Esophagus (tissue), 2 donors: ENCODE data around the gene FHIT. TPM values are rescaled to one million over a fixed set of nuclear protein-coding genes. Genes with fewer than 3 reads are reported as not detected.

Experiments
- H3K27ac ChIP-seq, 2 donors: one replicate each; pipeline ENCODE4 v1.5.1; 2013; ENCODE audit warnings: low read depth in 2 of 2, mild to moderate bottlenecking in 2 of 2, inconsistent platforms in 1 of 2, low read length in 1 of 2, moderate library complexity in 1 of 2
- H3K27me3 ChIP-seq, 2 donors: one replicate each; pipeline ENCODE4 v1.6.1; 2013; ENCODE audit warnings: low read length in 2 of 2, control low read depth in 1 of 2, mild to moderate bottlenecking in 1 of 2; ENCODE audit not compliant: insufficient read depth in 2 of 2, control insufficient read depth in 1 of 2
- H3K36me3 ChIP-seq, 2 donors: one replicate each; pipeline ENCODE4 v1.6.1; 2013; ENCODE audit warnings: low read length in 1 of 2; ENCODE audit not compliant: control insufficient read depth in 2 of 2, insufficient read depth in 2 of 2
- H3K4me1 ChIP-seq, 2 donors: one replicate each; pipeline ENCODE4 v1.6.1; 2013; ENCODE audit warnings: low read length in 1 of 2; ENCODE audit not compliant: control insufficient read depth in 2 of 2, insufficient read depth in 2 of 2
- H3K4me3 ChIP-seq, 2 donors: one replicate each; pipeline ENCODE4 v1.5.1; 2013; ENCODE audit warnings: low read length in 2 of 2, mild to moderate bottlenecking in 2 of 2, low read depth in 1 of 2, moderate library complexity in 1 of 2
- H3K9me3 ChIP-seq, 2 donors: one replicate each; pipeline ENCODE4 v1.6.1; 2013; ENCODE audit warnings: mild to moderate bottlenecking in 2 of 2, low read depth in 1 of 2, low read length in 1 of 2, moderate library complexity in 1 of 2; ENCODE audit not compliant: control insufficient read depth in 2 of 2, insufficient read depth in 1 of 2
- WGBS, 2 donors: extraction: QIAGEN DNeasy Blood & Tissue Kit; methylation state at CpG; one replicate each; pipeline ENCODE4 v1.1.7; 2013; 5-methylcytosine and 5-hydroxymethylcytosine counted together
- polyA plus RNA-seq, 2 donors: library from polyadenylated mRNA; stranded (reverse); fragments of 200-250 nt; gene quantifications; one replicate each; pipeline ENCODE4 v1.2.3, GENCODE V29; 2013
- donor health status: healthy with polysubstance abuse.
- donor health status: Bipolar disorder and iron deficiency.

The FHIT gene
- polyA plus RNA-seq, 2 donors = 3.4 to 5.0 TPM

DNA sequence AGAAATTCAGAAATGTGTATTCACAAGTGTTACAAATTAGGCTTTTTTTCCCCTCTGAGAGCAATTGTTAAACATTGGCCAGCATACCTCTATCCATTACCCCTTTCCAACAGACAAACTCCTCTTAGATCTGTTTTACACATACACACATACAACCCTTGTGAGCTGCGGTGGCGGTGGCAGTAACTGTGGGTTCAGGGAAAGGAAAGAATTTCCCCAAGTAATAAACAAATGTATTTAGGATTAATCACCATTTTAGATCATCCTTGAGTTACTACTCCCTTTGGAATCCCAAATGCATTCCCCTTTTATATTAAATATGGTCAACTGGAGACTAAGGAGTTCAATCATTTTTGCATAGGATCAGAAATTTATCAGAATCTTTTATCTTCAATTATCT, 667.0 kb downstream of the FHIT start:
- Histone ChIP-seq H3K27me3 (no peaks in the 10 kb centered on the region), H3K4me3 (no peak overlapping the region), H3K27ac (no peak overlapping the region), H3K36me3 (no peaks in the 10 kb centered on the region), H3K9me3 (no peaks in the 10 kb centered on the region), H3K4me1 (no peaks in the 10 kb centered on the region)
- 91 to 95% methylated on average over 2 of the region's 2 CpGs for WGBS, 2 donors

DNA sequence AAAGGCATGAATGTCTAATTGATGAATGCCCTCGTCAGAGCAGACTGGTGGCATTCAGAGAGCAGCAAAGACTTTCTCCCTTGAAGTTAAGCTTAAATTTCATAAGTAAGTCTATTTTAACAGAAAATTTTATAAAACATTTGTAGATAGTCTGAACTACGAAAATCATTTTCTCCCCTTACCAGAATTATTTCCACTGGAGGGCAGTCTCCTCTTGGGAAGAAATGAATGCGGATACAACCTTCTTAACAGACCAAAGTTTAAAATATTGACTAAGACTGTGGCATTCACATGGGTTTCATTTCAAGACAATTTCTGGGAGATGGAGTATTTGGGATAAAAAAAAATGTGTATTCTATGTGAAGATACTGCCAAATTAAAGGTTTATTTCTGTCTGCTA, 669.0 kb downstream of the FHIT start:
- Histone ChIP-seq H3K36me3 (no peaks in the 10 kb centered on the region), H3K27me3 (no peaks in the 10 kb centered on the region), H3K9me3 (no peaks in the 10 kb centered on the region), H3K27ac (no peak overlapping the region), H3K4me1 (no peaks in the 10 kb centered on the region), H3K4me3 (no peak overlapping the region)
- 78 to 79% methylated on average over 3 of the region's 3 CpGs for WGBS, 2 donors

DNA sequence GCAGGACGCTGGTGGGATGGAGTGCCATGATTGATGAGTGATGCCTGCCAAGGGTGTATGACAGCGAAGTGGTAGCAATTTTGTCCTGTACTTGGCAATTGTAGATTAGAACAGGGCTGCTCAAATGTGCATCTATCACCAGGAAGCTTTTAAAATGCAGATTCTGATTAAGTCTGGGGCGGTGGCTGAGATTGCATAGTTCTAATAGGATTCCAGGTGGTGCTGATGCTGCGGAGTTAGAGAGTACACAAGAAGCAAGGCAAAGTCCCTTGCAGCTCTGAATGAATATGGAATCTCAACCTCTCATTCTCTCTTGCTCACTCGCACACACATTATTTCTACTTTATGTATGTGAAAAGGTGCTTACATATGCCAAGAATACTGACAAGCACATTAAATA, 670.4 kb downstream of the FHIT start:
- no peak overlapping the region for H3K27ac ChIP-seq
- no peak overlapping the region for H3K4me3 ChIP-seq
- no peaks in the 10 kb centered on the region for H3K4me1 ChIP-seq
- H3K36me3 ChIP-seq = no peaks in the 10 kb centered on the region
- 91 to 92% methylated on average over 5 of the region's 5 CpGs for WGBS, 2 donors
- no peaks in the 10 kb centered on the region for H3K27me3 ChIP-seq
- no peaks in the 10 kb centered on the region for H3K9me3 ChIP-seq

DNA sequence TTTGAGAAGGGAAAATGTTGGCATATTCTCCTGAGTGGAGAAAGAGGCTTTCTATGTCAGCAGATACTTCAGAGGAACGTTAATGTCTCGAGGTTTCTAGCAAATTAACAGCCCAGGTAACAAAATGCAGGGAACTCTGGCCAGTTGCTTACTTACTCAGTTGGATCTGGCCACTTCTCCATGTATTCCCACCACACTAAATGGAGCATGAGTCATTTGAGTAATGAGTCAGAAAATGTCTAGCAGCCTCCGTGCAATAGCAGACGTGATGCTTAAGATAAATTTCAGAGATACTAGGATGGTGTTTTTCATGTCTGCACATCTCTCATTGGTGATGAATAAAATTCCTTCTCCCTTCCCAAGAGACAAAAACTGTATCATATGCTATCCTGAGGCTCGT, 671.5 kb downstream of the FHIT start:
- H3K4me3 ChIP-seq = no peak overlapping the region
- no peaks in the 10 kb centered on the region for H3K9me3 ChIP-seq
- 49 to 63% methylated on average over 5 of the region's 5 CpGs for WGBS, 2 donors
- no peaks in the 10 kb centered on the region for H3K4me1 ChIP-seq
- no peak overlapping the region for H3K27ac ChIP-seq
- no peaks in the 10 kb centered on the region for H3K27me3 ChIP-seq
- no peaks in the 10 kb centered on the region for H3K36me3 ChIP-seq

DNA sequence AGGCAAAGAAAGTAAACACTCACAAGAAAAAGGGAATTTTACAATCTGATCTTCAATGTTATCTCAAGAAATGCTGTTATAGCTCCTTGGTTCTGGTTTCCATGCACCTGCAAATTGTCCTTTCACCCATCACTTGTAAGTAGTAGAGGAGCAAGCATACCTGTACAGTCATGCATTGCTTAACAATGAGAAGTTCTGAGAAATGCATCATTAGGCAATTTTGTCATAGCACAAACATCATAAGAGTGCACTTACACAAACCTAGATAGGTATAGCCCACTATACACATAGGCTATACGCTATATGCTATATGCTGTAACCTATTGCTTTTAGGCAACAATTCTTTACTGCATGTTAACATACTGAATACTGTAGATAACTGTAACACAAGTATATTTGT, 672.3 kb downstream of the FHIT start:
- no peaks in the 10 kb centered on the region for H3K36me3 ChIP-seq
- no peaks in the 10 kb centered on the region for H3K9me3 ChIP-seq
- H3K4me1 ChIP-seq = no peaks in the 10 kb centered on the region
- H3K27me3 ChIP-seq = no peaks in the 10 kb centered on the region
- H3K27ac ChIP-seq = no peak overlapping the region
- no peak overlapping the region for H3K4me3 ChIP-seq
- 95 to 98% methylated on average over 1 of the region's 1 CpG for WGBS, 2 donors

DNA sequence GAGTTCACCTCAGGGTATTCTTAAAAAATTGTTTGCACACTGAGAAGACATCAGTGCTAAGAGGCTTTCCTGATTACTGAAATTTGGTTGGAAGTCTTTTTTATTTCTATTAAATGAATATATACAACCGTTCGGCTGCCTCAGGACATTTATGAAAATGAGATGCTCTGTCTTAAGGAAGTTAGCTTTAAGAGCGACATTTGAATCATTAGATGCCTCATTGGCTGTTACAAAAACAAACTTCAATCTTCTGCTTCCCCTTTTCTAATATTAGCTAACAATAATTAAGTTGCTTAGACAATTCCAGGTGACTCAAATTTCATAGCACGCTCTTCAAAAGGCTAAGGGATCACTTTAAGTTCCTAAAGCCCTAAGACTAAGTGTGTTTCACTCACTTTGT, 673.7 kb downstream of the FHIT start:
- no peak overlapping the region for H3K27ac ChIP-seq
- H3K9me3 ChIP-seq = no peaks in the 10 kb centered on the region
- H3K27me3 ChIP-seq = no peaks in the 10 kb centered on the region
- no peaks in the 10 kb centered on the region for H3K36me3 ChIP-seq
- no peaks in the 10 kb centered on the region for H3K4me1 ChIP-seq
- WGBS, 2 donors = 83 to 85% methylated on average over 4 of the region's 4 CpGs
- H3K4me3 ChIP-seq = no peak overlapping the region

DNA sequence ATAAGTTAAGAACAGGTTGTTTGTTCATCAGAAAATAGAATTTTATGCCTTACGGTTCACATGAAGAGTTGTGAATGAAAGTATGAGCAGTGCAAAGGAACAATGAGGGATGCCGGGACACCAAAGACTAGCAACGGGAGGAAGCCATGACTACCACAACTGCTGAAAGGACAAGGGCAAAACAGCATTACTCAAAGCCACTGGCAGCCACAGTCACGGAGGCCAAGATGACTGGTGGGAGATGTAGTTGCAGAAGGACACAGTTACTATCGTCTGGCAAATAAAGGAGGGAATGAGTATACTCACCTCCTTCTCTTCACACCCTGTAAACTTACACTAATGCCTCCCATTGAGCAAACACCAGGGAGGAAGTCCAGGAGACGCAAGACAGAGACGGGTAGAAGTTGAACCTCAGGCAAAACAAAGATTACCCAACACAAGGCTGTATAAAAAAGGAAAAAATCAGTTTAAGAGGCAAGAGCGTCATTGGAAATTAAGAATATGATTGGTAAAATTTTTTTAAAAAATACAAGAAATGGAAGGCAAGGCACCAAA, 675.5 kb downstream of the FHIT start:
- no peaks in the 10 kb centered on the region for H3K27me3 ChIP-seq
- no peak overlapping the region for H3K27ac ChIP-seq
- no peaks in the 10 kb centered on the region for H3K9me3 ChIP-seq
- no peaks in the 10 kb centered on the region for H3K4me1 ChIP-seq
- 81 to 82% methylated on average over 8 of the region's 8 CpGs for WGBS, 2 donors
- no peak overlapping the region for H3K4me3 ChIP-seq
- no peaks in the 10 kb centered on the region for H3K36me3 ChIP-seq

DNA sequence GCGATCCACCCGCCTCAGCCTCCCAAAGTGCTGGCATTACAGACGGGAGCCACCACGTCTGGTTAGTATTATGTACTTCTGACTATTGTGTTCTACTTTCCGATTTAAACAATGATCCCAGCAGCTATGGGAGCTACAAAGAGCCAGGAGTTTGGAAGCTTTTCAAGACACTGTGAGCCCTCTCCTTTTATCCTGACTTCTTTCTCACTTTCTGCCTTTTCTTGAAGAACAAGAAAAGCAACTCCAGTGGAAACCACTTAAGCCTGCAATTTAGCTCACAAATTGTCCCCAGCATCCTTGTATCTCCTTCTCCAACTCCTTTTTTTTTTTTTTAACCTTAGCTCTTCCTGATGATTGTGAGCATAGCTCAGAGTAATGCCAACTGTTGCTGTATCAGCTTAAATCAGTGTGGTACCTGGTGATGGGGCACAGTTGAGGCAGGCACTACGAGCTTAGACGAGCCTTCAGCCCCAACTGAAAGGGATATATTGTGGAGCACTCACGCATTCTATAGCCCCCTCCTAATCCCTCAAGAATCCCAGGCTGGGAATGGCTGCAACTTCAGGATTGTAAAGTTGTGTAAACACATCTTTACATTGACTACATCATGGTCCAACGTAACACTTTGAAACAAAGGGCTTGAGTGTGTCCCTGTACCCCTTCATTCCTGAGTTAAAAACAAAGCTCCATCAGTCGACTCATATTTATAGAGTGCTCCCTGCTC, 677.0 kb downstream of the FHIT start:
- Histone ChIP-seq H3K4me1 (no peaks in the 10 kb centered on the region), H3K36me3 (no peaks in the 10 kb centered on the region), H3K27me3 (no peaks in the 10 kb centered on the region), H3K9me3 (no peaks in the 10 kb centered on the region), H3K4me3 (no peak overlapping the region), H3K27ac (no peak overlapping the region)
- WGBS, 2 donors = 68 to 77% methylated on average over 10 of the region's 10 CpGs

DNA sequence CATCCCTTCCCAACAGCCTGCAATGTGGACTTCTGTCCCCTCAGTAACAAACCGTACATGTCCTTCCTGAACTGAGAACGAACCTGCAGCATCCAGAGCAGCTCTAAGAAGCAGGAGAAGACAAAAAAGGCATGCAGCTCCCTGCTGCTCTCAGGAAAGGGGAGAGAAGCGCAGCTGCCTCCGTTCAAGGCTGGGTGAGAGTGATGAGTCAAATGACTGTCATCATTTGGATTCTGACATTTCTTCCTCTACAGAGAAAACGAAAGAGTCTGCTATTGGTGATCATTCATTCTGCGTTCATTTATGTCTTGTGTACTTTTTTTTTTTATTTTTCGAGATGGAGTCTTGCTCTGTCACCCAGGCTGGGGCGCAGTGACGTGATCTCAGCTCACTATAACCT, 677.8 kb downstream of the FHIT start:
- Histone ChIP-seq H3K9me3 (no peaks in the 10 kb centered on the region), H3K27me3 (no peaks in the 10 kb centered on the region), H3K36me3 (no peaks in the 10 kb centered on the region), H3K4me3 (no peak overlapping the region), H3K4me1 (no peaks in the 10 kb centered on the region), H3K27ac (no peak overlapping the region)
- WGBS, 2 donors = 72 to 81% methylated on average over 9 of the region's 9 CpGs

DNA sequence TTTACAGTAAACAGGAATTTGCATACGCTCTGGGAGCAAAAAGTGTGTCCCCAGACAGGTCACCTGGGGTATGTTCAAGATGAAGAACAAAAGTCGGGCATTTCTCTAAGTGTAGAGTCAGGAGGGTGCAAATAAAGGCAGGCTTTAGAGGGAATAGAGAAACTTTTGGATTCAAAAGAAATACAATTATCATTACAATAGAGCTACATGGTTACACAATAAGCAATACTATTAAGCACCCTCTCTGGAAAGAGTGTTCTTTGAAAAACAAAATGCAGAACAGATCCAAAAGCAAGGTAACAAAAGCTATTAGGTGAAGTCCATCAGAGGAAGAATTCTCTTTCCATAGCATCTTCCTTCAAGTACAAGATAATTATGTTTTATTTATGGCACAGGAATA, 679.7 kb downstream of the FHIT start:
- no peak overlapping the region for H3K4me3 ChIP-seq
- 92 to 94% methylated on average over 2 of the region's 2 CpGs for WGBS, 2 donors
- no peak overlapping the region for H3K27ac ChIP-seq
- no peaks in the 10 kb centered on the region for H3K9me3 ChIP-seq
- no peaks in the 10 kb centered on the region for H3K4me1 ChIP-seq
- H3K27me3 ChIP-seq = no peaks in the 10 kb centered on the region
- H3K36me3 ChIP-seq = no peaks in the 10 kb centered on the region
